B cell (primary cell): Measurements from ENCODE around the gene TMEM141. TPM values are rescaled to one million over a fixed set of nuclear protein-coding genes. Genes with fewer than 3 reads are reported as not detected.

ENCODE experiments used
- ATAC-seq: fragments of 200-7000 bp; cut with Tn5 transposase; one replicate; pipeline ENCODE4 v1.10.0; 2021; ENCODE audit warnings: low read depth, mild to moderate bottlenecking, moderate number of reproducible peaks, moderate library complexity
- CTCF ChIA-PET: fragments of 350-600 bp; sonication (Branson Sonifier 250); formaldehyde crosslinking; loops from one replicate; lab custom pipeline; 2021; ENCODE audit warnings: antibody characterized with exemption, inconsistent platforms; lab: Charles Lee
- POLR2A ChIA-PET: fragments of 350-600 bp; sonication (Branson Sonifier 250); formaldehyde crosslinking; loops from one replicate; lab custom pipeline; 2021; ENCODE audit warnings: antibody characterized with exemption; lab: Charles Lee
- DNase-seq: peaks from one replicate; pipeline ENCODE4 v3.0.0; 2013
- H2AFZ ChIP-seq: 2 replicates; pipeline ENCODE4 v1.6.1; 2012; ENCODE audit warnings: mild to moderate bottlenecking, low read depth, low read length; ENCODE audit not compliant: insufficient read depth, poor library complexity, severe bottlenecking
- H3K27ac ChIP-seq, 2 donors: 1 replicate in 1 of 2; 2 replicates in 1 of 2; pipeline ENCODE4 v1.5.1; 2012 to 2013; ENCODE audit warnings: low read length in 2 of 2, mild to moderate bottlenecking in 2 of 2, moderate library complexity in 1 of 2
- H3K27me3 ChIP-seq, 4 experiments: fragments of 200-600 bp in 1 of 4; sonication (generic) in 1 of 4; replicated peaks in 1 of 4; 1 replicate in 2 of 4; 2 replicates in 2 of 4; pipeline versions ENCODE4 v1.6.1 to v1.7.0; 2013 to 2016; ENCODE audit warnings: low read length in 3 of 4, mild to moderate bottlenecking in 2 of 4, mixed read lengths in 1 of 4, moderate library complexity in 1 of 4; ENCODE audit not compliant: insufficient read depth in 4 of 4, control insufficient read depth in 3 of 4; ENCODE audit errors: control extremely low read depth in 1 of 4
- H3K36me3 ChIP-seq, 2 experiments: replicated peaks in 1 of 2; 1 replicate in 1 of 2; 2 replicates in 1 of 2; pipeline versions ENCODE4 v1.6.1 to v1.7.1; 2013; ENCODE audit warnings: low read length in 1 of 2; ENCODE audit not compliant: insufficient read depth in 2 of 2, control insufficient read depth in 1 of 2; ENCODE audit errors: control extremely low read depth in 1 of 2, extremely low read depth in 1 of 2
- H3K4me1 ChIP-seq, 2 donors: fragments of 200-600 bp in 1 of 2; sonication (generic) in 1 of 2; 1 replicate in 1 of 2; 2 replicates in 1 of 2; pipeline versions ENCODE4 v1.5.1 to v1.6.1; 2013 to 2017; ENCODE audit warnings: low read length in 2 of 2; ENCODE audit not compliant: control insufficient read depth in 2 of 2, insufficient read depth in 2 of 2
- H3K4me2 ChIP-seq: replicated peaks from 2 replicates; pipeline ENCODE3; 2012; ENCODE audit warnings: mild to moderate bottlenecking, low read depth, low read length; ENCODE audit not compliant: poor library complexity, severe bottlenecking
- H3K4me3 ChIP-seq, 5 experiments: fragments of 200-600 bp in 1 of 5; sonication (generic) in 1 of 5; 1 replicate in 3 of 5; 2 replicates in 2 of 5; pipeline versions ENCODE4 v1.5.1 to v1.7.0; 2011 to 2016; ENCODE audit warnings: low read length in 4 of 5, mild to moderate bottlenecking in 4 of 5, low read depth in 2 of 5, control low read depth in 1 of 5, moderate library complexity in 1 of 5; ENCODE audit not compliant: insufficient read depth in 1 of 5; ENCODE audit errors: control extremely low read depth in 1 of 5, extremely low read depth in 1 of 5
- H3K79me2 ChIP-seq: fragments of 200-600 bp; sonication (generic); one replicate; pipeline ENCODE4 v1.6.0; 2016; ENCODE audit warnings: low read length; ENCODE audit not compliant: control insufficient read depth, insufficient read depth
- H3K9ac ChIP-seq: fragments of 200-600 bp; sonication (generic); 2 replicates; pipeline ENCODE4 v1.6.1; 2017; ENCODE audit warnings: mild to moderate bottlenecking, low read length, moderate library complexity
- H3K9me3 ChIP-seq, 3 donors: one replicate each; pipeline versions ENCODE4 v1.6.1 to v1.7.1; 2013; ENCODE audit warnings: low read length in 2 of 3; ENCODE audit not compliant: control insufficient read depth in 2 of 3, insufficient read depth in 1 of 3; ENCODE audit errors: control extremely low read depth in 1 of 3
- H4K20me1 ChIP-seq: 2 replicates; pipeline ENCODE4 v1.6.0; 2012; ENCODE audit warnings: mild to moderate bottlenecking, low read length; ENCODE audit not compliant: insufficient read depth, control insufficient read depth, poor library complexity, severe bottlenecking
- H3K27ac Mint-ChIP-seq: one replicate; pipeline ENCODE4 v1.8.0; 2021; ENCODE audit warnings: mixed read lengths
- H3K27me3 Mint-ChIP-seq: one replicate; pipeline ENCODE4 v1.8.0; 2021; ENCODE audit warnings: mixed read lengths
- H3K4me1 Mint-ChIP-seq: one replicate; pipeline ENCODE4 v1.8.0; 2021; ENCODE audit warnings: mixed read lengths
- H3K4me3 Mint-ChIP-seq: one replicate; pipeline ENCODE4 v1.8.0; 2021; ENCODE audit warnings: mixed read lengths
- H3K9me3 Mint-ChIP-seq: one replicate; pipeline ENCODE4 v1.8.0; 2022; ENCODE audit warnings: mixed read lengths; ENCODE audit not compliant: insufficient read depth
- EZH2 ChIP-seq: IDR thresholded peaks from 2 replicates; pipeline ENCODE4 v1.6.1; 2012; ENCODE audit warnings: borderline replicate concordance, low read depth, mild to moderate bottlenecking, moderate library complexity, low read length; ENCODE audit not compliant: insufficient read depth, poor library complexity, severe bottlenecking
- WGBS: methylation state at CpG from one replicate; pipeline ENCODE4 v1.1.5; 2013; ENCODE audit warnings: missing lambda C conversion rate; ENCODE audit not compliant: insufficient coverage; 5-methylcytosine and 5-hydroxymethylcytosine counted together
- intact Hi-C: fragments of 100-400 bp; cut with micrococcal nuclease; formaldehyde crosslinking; loops from one replicate; pipeline ENCODE4 v1.10.0; 2022
- polyA plus RNA-seq: library from polyadenylated mRNA; depleted of rRNA; stranded (reverse); fragments of >200 nt; gene quantifications from 2 replicates; pipeline ENCODE4 v1.2.3, GENCODE V29; 2012
- total RNA-seq, 2 donors: library from RNA; stranded (reverse); fragments of 120-200 nt in 1 of 2; gene quantifications; 1 replicate in 1 of 2; 2 replicates in 1 of 2; pipeline versions ENCODE4 v1.2.3 to v1.2.4, GENCODE V29; 2013 to 2022
- TF ChIP-seq, protein P1 (sequence below): fragments of 200-600 bp; IDR thresholded peaks from one replicate; pipeline ENCODE4 v1.8.0; 2022; ENCODE audit warnings: antibody characterized with exemption, mild to moderate bottlenecking

TMEM141 gene
- total and polyA plus RNA-seq, 2 donors (not counting 1 experiment from before 2014, with no cell fraction given): 35.7 to 60.8 TPM

GRCh38 chr9:136745389-136746154, 45.6 kb upstream of the TMEM141 start:
- peaks cover 46 to 74% of the 10 kb centered on the region in 2 donors for H3K4me1 ChIP-seq
- H3K4me1 Mint-ChIP-seq: peaks cover 71% of the 10 kb centered on the region
- H3K4me2 ChIP-seq: no peak overlapping the region
- H3K9ac ChIP-seq: no peak overlapping the region
- H3K27me3 ChIP-seq: no peaks in the 10 kb centered on the region
- H3K79me2 ChIP-seq: peaks cover 28% of the 10 kb centered on the region
- ChIA-PET CTCF (interaction anchor here (1.6 to 3.3 kb wide), 3 partner anchors 12 to 21 kb away, joined by 5 to 18 read pairs (median 9); partner anchors contain the start of gene LCN8), POLR2A (interaction anchor here (0.7 to 2.3 kb wide), 7 partner anchors 9 to 537 kb away, joined by 3 to 12 read pairs (median 6); partner anchors contain the start of gene LCN8)
- DNase-seq (no peak), ATAC-seq (no peak)
- H3K27me3 Mint-ChIP-seq: no peaks in the 10 kb centered on the region
- H3K27ac ChIP-seq: no peak overlapping the region
- WGBS: 95% methylated on average over 20 of the region's 23 CpGs
- peaks cover 7% of the 10 kb centered on the region for H4K20me1 ChIP-seq
- H3K27ac Mint-ChIP-seq: peak overlapping the region; percentile 56
- no peaks in the 10 kb centered on the region for H3K36me3 ChIP-seq
- no peak overlapping the region for H3K4me3 ChIP-seq
- no peaks in the 10 kb centered on the region for H3K9me3 Mint-ChIP-seq
- H3K9me3 ChIP-seq: peaks cover 0 to 7% (median 0%) of the 10 kb centered on the region in 3 donors
- no peak overlapping the region for H2AFZ ChIP-seq
- TF ChIP-seq EZH2: no peak
- TF ChIP-seq, protein P1, sequence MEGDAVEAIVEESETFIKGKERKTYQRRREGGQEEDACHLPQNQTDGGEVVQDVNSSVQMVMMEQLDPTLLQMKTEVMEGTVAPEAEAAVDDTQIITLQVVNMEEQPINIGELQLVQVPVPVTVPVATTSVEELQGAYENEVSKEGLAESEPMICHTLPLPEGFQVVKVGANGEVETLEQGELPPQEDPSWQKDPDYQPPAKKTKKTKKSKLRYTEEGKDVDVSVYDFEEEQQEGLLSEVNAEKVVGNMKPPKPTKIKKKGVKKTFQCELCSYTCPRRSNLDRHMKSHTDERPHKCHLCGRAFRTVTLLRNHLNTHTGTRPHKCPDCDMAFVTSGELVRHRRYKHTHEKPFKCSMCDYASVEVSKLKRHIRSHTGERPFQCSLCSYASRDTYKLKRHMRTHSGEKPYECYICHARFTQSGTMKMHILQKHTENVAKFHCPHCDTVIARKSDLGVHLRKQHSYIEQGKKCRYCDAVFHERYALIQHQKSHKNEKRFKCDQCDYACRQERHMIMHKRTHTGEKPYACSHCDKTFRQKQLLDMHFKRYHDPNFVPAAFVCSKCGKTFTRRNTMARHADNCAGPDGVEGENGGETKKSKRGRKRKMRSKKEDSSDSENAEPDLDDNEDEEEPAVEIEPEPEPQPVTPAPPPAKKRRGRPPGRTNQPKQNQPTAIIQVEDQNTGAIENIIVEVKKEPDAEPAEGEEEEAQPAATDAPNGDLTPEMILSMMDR: no peak
- H3K4me3 Mint-ChIP-seq: no peak overlapping the region
- intact Hi-C loops: no loop called here

DNA sequence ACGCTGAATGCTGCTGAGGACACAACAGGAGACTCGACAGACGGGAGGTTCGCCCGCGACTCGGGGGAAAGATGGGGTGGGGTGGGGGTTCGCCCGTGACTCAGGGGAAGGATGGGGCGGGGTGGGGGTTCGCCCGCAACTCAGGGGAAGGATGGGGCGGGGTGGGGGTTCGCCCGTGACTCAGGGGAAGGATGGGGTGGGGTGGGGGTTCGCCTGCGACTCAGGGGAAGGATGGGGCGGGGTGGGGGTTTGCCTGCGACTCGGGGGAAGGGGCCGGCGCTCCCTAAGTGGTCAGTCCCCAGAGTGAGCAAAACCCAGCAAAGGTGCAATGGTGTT, 45.0 kb upstream of the TMEM141 start:
- H3K9me3 ChIP-seq: peaks cover under 1 to 7% (median 2%) of the 10 kb centered on the region in 3 donors
- ChIA-PET POLR2A (interaction anchor here (0.7 to 2.3 kb wide), 5 partner anchors 8 to 537 kb away, joined by 3 to 12 read pairs (median 6); no protein-coding TSS in a partner anchor), CTCF (interaction anchor here (1.6 kb wide), 1 partner anchor 12 kb away, joined by 5 read pairs; the partner anchor contains the start of gene LCN8)
- no peak for TF ChIP-seq EZH2
- TF ChIP-seq, protein P1: no peak
- intact Hi-C loops: no loop called here
- ATAC-seq: no peak
- 67% methylated on average over 9 of the region's 22 CpGs for WGBS
- Mint-ChIP-seq H3K4me3 (no peak overlapping the region), H3K4me1 (peaks cover 72% of the 10 kb centered on the region), H3K9me3 (no peaks in the 10 kb centered on the region), H3K27me3 (no peaks in the 10 kb centered on the region), H3K27ac (no peak overlapping the region)
- no peaks in the 10 kb centered on the region for H3K27me3 ChIP-seq
- H3K79me2 ChIP-seq: peaks cover 23% of the 10 kb centered on the region
- no peak overlapping the region for H3K27ac ChIP-seq
- no peak for DNase-seq
- no peak overlapping the region for H3K4me3 ChIP-seq
- no peak overlapping the region for H3K4me2 ChIP-seq
- peaks cover 2% of the 10 kb centered on the region for H4K20me1 ChIP-seq
- H3K4me1 ChIP-seq: peaks cover 42 to 74% of the 10 kb centered on the region in 2 donors
- H3K36me3 ChIP-seq: no peaks in the 10 kb centered on the region
- no peak overlapping the region for H3K9ac ChIP-seq
- H2AFZ ChIP-seq: no peak overlapping the region
